C4-2B (cell line): ENCODE results near the gene TRAF5.
"Not testable (repeated sequence)": the region's sequence is repeated elsewhere in the genome, so short reads cannot be mapped to it uniquely, and the experiment has no call there.

Source experiments
- H3K27ac ChIP-seq: fragments of 450-650 bp; 2 replicates; pipeline ENCODE4 v1.5.1; 2017
- CTCF ChIP-seq: fragments of 450-650 bp; conservative IDR thresholded peaks from 2 replicates; pipeline ENCODE4 v1.5.1; 2017; ENCODE audit warnings: mild to moderate bottlenecking
- ZFX ChIP-seq: fragments of 450-650 bp; IDR thresholded peaks from 2 replicates; pipeline ENCODE4 v1.6.1; 2017

Gene TRAF5

GRCh38 chr1:211411639-211412038, 85.0 kb downstream of the TRAF5 start:
- TF ChIP-seq CTCF (no peak), ZFX (no peak)
- no peak overlapping the region for H3K27ac ChIP-seq

- no peak overlapping the region for H3K27ac ChIP-seq
- TF ChIP-seq ZFX (no peak), CTCF (no peak)
Measured at GRCh38 chr1:211415700-211416099, 89.1 kb downstream of the TRAF5 start.

GRCh38 chr1:211416246-211416627, 89.6 kb downstream of the TRAF5 start:
- H3K27ac ChIP-seq: not testable (repeated sequence)

- not testable (repeated sequence) for H3K27ac ChIP-seq
Measured at GRCh38 chr1:211416628-211417323, 90.1 kb downstream of the TRAF5 start.

- TF ChIP-seq CTCF (no peak), ZFX (no peak)
- H3K27ac ChIP-seq: no peak overlapping the region
Measured at GRCh38 chr1:211420389-211420788, 93.8 kb downstream of the TRAF5 start.

GRCh38 chr1:211420845-211421454, 94.3 kb downstream of the TRAF5 start:
- TF ChIP-seq ZFX (no peak), CTCF (no peak)
- H3K27ac ChIP-seq: no peak overlapping the region

- TF ChIP-seq ZFX (no peak), CTCF (no peak)
- no peak overlapping the region for H3K27ac ChIP-seq
Measured at GRCh38 chr1:211424018-211424417, 97.4 kb downstream of the TRAF5 start.
